IPS DF 19.7 (cell line): ENCODE results near the gene ASGR1.
"Not testable (repeated sequence)": the region's sequence is repeated elsewhere in the genome, so short reads cannot be mapped to it uniquely, and the experiment has no call there.

Experiments
- DNase-seq: peaks from one replicate; pipeline ENCODE4 v3.0.0-alpha.2; 2013; ENCODE audit warnings: low read depth, low spot score

Gene ASGR1

DNA sequence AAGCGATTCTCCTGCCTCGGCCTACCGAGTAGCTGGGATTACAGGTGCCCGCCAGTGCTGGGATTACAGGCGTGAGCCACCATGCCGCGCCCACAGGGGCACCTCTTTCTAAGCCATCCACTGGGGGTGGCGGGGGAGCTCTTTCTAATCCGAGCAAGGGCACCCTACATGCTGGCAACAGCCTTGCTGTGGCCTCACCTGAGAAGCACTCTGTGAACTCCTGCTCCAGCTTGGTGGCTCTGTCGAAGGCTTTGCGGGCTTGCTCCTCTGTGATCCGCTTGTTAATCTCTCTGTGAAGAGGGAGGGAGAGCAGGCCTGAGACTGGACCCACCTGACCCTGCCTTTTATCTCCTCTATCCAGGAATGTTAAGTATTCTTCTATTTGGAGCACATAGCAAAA lies 11.9 kb upstream of the ASGR1 start:
- no peak for DNase-seq

- DNase-seq, result no peak
These were observed 11.2 kb upstream of the ASGR1 start for GRCh38 chr17:7190276-7190917.

GRCh38 chr17:7186241-7186640 lies 7.1 kb upstream of the ASGR1 start:
- DNase-seq, result no peak

DNA sequence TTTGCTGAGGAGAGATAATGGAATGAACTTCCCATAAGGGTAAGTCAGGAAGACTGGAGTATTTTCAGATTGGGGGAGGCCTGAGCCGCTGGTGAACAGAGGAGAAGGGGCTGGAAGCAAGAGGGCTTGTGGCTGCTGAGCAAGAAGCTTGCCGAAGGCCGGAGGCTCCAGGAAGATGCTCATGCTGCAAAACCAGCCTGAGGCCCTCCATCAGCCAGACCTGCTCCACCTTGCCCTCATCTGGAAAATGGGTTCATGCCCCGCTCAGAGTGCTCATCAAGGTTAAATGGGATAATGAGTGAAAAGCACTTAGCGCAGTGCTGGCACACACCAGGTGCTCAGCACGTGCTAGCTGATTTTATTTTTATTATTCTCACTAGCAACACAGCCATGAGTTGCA lies 5.5 kb upstream of the ASGR1 start:
- no peak for DNase-seq

GRCh38 chr17:7184091-7184488 lies 4.9 kb upstream of the ASGR1 start:
- DNase-seq, result no peak

- DNase-seq, result no peak
These were observed 4.4 kb upstream of the ASGR1 start for GRCh38 chr17:7183433-7184090.

DNA sequence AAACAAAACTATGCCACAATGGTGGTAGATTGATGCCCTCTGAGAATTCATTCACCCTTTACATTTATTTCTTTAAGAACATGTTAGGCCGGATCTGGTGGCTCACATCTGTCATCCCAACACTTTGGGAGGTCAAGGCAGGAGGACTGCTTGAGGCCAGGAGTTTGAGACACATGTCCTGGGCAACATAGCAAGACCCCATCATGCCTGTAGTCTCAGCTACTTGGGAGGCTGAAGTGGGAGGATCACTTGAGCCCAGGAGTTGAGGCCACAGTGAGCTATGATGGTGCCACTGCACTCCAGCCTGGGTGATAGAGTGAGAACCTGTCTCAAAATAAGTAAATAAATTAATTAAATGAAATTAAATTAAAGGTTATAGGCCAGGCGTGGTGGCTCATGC lies 2.9 kb upstream of the ASGR1 start:
- not testable (repeated sequence) for DNase-seq

GRCh38 chr17:7178973-7179316 lies 225 bp downstream of the ASGR1 start:
- DNase-seq, result no peak

GRCh38 chr17:7177954-7178477 lies 1.2 kb downstream of the ASGR1 start:
- no peak for DNase-seq

- DNase-seq, result no peak
These were observed 1.8 kb downstream of the ASGR1 start for GRCh38 chr17:7177191-7177953.

DNA sequence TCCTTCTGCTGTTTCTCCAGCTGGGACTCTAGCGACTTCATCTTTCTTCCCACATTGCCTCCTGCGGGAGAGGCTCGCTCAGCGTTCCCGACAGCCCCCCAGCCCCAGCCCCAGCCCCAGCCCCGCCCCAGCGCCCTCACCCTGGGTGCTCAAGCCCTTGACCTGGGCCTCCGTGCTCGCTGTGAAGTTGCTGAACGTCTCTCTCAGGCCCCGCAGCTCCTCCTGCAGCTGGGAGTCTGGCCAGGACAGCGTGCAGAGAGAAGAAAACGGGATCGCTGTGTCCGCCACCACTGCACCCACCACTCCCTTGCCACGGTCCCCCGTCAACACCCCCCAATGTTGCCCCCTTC lies 2.4 kb downstream of the ASGR1 start:
- no peak for DNase-seq

- DNase-seq, result no peak
These were observed 2.9 kb downstream of the ASGR1 start for GRCh38 chr17:7176107-7176840.

DNA sequence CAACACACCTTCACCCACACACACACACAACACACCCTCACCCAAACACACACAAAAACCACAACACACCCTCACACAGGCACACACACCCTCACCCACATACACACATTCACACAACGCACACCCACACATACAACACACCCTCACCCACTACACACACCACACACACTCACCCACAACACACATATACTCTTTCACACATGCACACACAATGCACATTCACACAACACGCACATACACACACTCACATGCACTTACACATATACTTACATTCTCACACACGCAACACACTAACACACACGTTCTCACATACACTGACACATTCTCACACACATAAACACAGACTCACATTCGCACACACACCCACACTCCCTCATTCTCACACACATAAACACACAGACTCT lies 3.8 kb downstream of the ASGR1 start:
- no peak for DNase-seq

DNA sequence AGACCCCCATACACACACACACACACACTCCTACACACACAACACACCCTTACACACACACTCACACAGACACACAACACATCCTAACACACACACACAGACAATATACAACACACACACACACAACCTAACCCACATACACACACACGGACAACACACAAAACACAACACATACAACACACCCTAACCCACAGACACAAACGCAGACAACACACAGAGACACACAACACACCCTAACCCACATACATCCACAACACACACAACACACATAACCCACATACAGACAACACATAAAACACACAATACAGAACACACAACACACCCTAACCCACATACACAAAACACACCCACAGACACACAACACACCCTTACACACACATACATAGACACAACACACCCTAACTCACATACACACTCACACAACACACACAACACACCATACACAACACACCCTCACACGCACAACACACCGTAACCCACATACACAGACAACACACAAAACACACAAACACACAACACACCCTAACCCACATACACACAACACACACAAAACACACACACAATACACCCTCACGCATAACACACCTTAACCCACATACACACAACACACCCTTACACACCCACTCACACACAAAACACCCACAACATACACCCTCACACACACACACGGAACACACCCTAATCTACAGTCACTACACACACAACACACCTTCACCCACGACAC lies 4.4 kb downstream of the ASGR1 start:
- DNase-seq, result no peak

DNA sequence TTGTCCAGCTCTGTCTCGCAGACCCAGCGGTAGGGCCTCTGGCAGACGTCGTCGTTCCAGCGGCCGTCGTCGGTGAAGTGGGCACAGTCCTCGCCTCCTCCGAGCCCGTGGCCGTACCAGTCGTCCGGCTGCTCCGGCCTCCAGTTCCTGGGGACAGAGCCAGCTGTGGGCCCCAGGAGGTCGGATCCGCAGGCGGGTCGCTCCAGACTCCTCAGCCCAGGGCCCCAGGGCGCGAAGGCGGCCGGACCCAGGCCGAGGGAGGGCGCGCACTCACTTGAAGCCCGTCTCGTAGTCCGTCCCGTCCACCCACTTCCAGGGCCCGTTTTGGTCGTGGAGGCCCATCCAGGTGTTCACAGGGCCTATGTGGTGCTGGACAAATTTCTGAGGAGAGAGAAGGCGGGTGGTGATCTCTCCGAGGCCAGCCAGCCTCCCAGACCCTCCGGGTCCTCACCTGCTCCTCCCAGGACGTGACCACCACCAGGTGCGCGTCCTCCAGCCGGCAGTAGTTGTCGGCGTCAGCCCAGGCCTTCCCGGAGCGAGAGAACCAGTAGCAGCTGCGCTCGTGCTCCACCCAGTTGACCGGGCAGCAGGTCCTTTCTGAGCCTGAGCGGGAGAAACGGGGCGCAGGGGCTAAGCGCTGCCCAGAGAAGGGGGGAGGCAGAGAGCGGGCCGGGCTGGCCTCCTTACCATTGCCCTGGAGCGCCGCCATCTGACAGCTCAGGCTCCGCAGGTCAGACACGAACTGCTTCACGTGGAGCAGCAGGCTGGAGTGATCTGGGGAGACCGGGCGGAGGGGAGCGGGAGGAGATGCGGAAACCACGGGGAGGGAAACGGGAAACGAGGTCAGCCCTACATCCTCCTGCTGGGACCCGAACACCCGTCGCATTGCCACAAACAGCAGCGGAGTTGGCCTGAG lies 5.2 kb downstream of the ASGR1 start:
- no peak for DNase-seq

GRCh38 chr17:7172522-7173191 lies 6.5 kb downstream of the ASGR1 start:
- DNase-seq, result not testable (repeated sequence)

GRCh38 chr17:7169565-7169908 lies 9.6 kb downstream of the ASGR1 start:
- not testable (repeated sequence) for DNase-seq

GRCh38 chr17:7168841-7169564 lies 10.2 kb downstream of the ASGR1 start:
- not testable (repeated sequence) for DNase-seq

DNA sequence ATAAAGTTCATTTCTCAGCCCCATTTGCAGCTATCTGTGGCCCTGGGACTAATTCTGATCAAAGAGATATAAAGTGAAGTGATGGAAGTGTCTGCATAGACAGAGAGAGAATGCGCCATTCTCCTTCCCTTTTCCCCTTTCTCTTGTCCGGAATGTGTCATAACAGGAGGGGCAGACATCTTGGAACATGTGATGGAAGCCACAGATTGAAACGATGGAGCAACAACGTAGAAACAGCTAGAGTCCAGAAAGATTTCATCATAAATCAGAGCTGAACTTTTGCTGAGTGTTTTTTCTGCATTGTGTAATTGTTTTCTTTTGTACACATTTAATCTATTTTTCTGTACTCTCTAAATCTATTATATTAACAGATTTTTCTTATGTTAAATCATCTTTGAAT lies 11.3 kb downstream of the ASGR1 start:
- DNase-seq, result no peak
